HepG2 (cell line): Measurements from ENCODE around the gene OTUD7B. TPM values are rescaled to one million over a fixed set of nuclear protein-coding genes. Genes with fewer than 3 reads are reported as not detected.

Experiments
- HOXA3 ChIP-seq: sonication (generic); formaldehyde crosslinking; IDR thresholded peaks from 2 replicates; pipeline ENCODE4 v1.5.0; 2020; ENCODE audit warnings: missing genetic modification reagents
- KMT2B ChIP-seq: IDR thresholded peaks from 2 replicates; pipeline ENCODE4 v1.6.1; 2016; ENCODE audit warnings: missing genetic modification reagents, missing compliant biosample characterization
- MATR3 ChIP-seq: sonication (generic); formaldehyde crosslinking; IDR thresholded peaks from 2 replicates; pipeline ENCODE4 v1.4.0; 2020; ENCODE audit warnings: missing genetic modification reagents
- NFE2L1 ChIP-seq: sonication (generic); formaldehyde crosslinking; IDR thresholded peaks from 2 replicates; pipeline ENCODE4 v1.4.0; 2020; ENCODE audit warnings: missing genetic modification reagents, mild to moderate bottlenecking, borderline replicate concordance
- NFYC ChIP-seq: IDR thresholded peaks from 2 replicates; pipeline ENCODE4 v1.6.1; 2016; ENCODE audit warnings: missing genetic modification reagents, missing compliant biosample characterization
- PHF20 ChIP-seq: sonication (generic); formaldehyde crosslinking; IDR thresholded peaks from 2 replicates; pipeline ENCODE4 v1.5.0; 2020; ENCODE audit warnings: mild to moderate bottlenecking, missing genetic modification reagents
- TARDBP ChIP-seq: sonication (generic); formaldehyde crosslinking; IDR thresholded peaks from 2 replicates; pipeline ENCODE4 v1.8.0; 2022; ENCODE audit warnings: mild to moderate bottlenecking, missing genetic modification reagents
- TSC22D2 ChIP-seq: sonication (generic); formaldehyde crosslinking; IDR thresholded peaks from 2 replicates; pipeline ENCODE4 v1.5.1; 2020; ENCODE audit warnings: missing genetic modification reagents, mild to moderate bottlenecking, borderline replicate concordance
- ZFP36L1 ChIP-seq: sonication (generic); formaldehyde crosslinking; IDR thresholded peaks from 2 replicates; pipeline ENCODE4 v1.8.0; 2022; ENCODE audit warnings: mild to moderate bottlenecking, missing genetic modification reagents, moderate library complexity
- ZNF747 ChIP-seq: sonication (generic); formaldehyde crosslinking; IDR thresholded peaks from 2 replicates; pipeline ENCODE4 v1.8.1; 2023; ENCODE audit warnings: missing genetic modification reagents, mild to moderate bottlenecking, borderline replicate concordance
- ZNF75D ChIP-seq: sonication (generic); formaldehyde crosslinking; IDR thresholded peaks from 2 replicates; pipeline ENCODE4 v1.8.1; 2023; ENCODE audit warnings: missing genetic modification reagents, mild to moderate bottlenecking, borderline replicate concordance
- ZZZ3 ChIP-seq: sonication (generic); formaldehyde crosslinking; IDR thresholded peaks from 2 replicates; pipeline ENCODE4 v1.4.0; 2020; ENCODE audit warnings: missing genetic modification reagents, mild to moderate bottlenecking, borderline replicate concordance
- polyA plus RNA-seq, 8 experiments: library from polyadenylated mRNA; depleted of rRNA in 3 of 8; stranded (reverse) in 7 of 8; unstranded in 1 of 8; fragments of >200 nt; fragmentation: Illumina TruSeq in 4 of 8; extraction: Trizol in 4 of 8; gene quantifications; 2 replicates each; pipeline versions ENCODE4 v1.2.1 to v1.2.3, GENCODE V29; 2011 to 2016; ENCODE audit warnings: low read depth in 4 of 8, missing spikeins in 1 of 8, mixed read lengths in 1 of 8; ENCODE audit not compliant: insufficient read depth in 1 of 8
- total RNA-seq, 5 experiments: library from RNA; depleted of rRNA; stranded (reverse); fragments of >200 nt; fragmentation: Illumina TruSeq; extraction: Trizol; gene quantifications; 2 replicates each; pipeline ENCODE4 v1.2.3, GENCODE V29; 2016; ENCODE audit warnings: low read depth in 1 of 5
- TF ChIP-seq, protein P1 (sequence below): sonication (generic); formaldehyde crosslinking; IDR thresholded peaks from 2 replicates; pipeline ENCODE4 v1.4.0; 2020; ENCODE audit warnings: missing genetic modification reagents; ENCODE audit errors: not compliant biosample characterization
- TF ChIP-seq, protein P2 (sequence below): sonication (generic); formaldehyde crosslinking; conservative IDR thresholded peaks from 2 replicates; pipeline ENCODE4 v1.8.0; 2022; ENCODE audit warnings: mild to moderate bottlenecking, moderate library complexity, missing genetic modification reagents
- TF ChIP-seq, protein P3 (sequence below): IDR thresholded peaks from 2 replicates; pipeline ENCODE4 v1.6.1; 2016
- TF ChIP-seq, protein P4 (sequence below): sonication (generic); formaldehyde crosslinking; IDR thresholded peaks from 2 replicates; pipeline ENCODE4 v1.9.0; 2021; ENCODE audit warnings: missing genetic modification reagents, borderline replicate concordance
- TF ChIP-seq, protein P5 (sequence below): sonication (generic); formaldehyde crosslinking; IDR thresholded peaks from 2 replicates; pipeline ENCODE4 v1.9.0; 2021; ENCODE audit warnings: mild to moderate bottlenecking, missing genetic modification reagents

The OTUD7B gene
- total and polyA plus RNA-seq, 2 of the 13 experiments (the other 11 are each of a cell fraction or from before 2014, with no cell fraction given) = 5.1 to 11.2 TPM

DNA sequence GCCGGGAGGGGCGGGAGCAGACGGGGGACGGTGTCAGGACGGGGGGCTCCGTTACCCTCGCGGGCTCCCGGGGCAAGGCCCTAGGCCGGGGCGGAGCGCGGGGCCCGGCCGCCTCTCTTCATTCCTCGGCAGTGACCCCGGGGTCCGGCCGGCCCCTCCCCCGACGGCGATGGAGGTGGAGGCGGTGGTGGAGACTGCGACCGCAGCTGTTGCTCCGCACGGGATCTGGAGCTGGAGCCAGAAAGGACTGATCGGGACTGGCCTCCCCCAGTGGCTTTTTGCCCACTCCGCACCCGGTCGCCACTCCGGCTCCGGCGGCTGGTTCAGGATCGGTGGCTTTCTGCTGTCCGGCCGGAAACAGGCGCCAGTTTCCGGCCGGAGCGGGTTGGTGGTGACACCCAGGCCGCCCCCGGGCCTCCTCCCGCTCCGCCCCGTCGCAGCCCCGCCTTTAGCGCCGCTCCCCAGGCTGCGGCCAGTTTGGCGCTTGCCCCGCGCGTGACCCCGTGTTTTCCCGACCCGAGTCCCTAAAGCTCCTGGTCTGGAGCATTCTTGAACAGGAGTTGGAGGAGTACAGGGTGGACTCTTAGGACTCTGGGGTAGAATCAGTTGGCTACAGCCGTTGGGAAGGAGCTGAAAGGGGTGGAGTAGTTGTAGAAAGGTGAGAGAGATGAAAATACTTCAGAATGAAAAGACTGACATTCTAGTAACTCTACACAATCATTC is at the start of gene OTUD7B (continued):
- peak; percentile 71; the same call in 1 of the 2 replicates for TF ChIP-seq TARDBP (CRISPR knock-in tag)
- TF ChIP-seq, protein P1, sequence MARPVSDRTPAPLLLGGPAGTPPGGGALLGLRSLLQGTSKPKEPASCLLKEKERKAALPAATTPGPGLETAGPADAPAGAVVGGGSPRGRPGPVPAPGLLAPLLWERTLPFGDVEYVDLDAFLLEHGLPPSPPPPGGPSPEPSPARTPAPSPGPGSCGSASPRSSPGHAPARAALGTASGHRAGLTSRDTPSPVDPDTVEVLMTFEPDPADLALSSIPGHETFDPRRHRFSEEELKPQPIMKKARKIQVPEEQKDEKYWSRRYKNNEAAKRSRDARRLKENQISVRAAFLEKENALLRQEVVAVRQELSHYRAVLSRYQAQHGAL (CRISPR knock-in tag) = no peak
- TF ChIP-seq PHF20 (CRISPR knock-in tag) = peak; percentile 85
- TF ChIP-seq, protein P2, sequence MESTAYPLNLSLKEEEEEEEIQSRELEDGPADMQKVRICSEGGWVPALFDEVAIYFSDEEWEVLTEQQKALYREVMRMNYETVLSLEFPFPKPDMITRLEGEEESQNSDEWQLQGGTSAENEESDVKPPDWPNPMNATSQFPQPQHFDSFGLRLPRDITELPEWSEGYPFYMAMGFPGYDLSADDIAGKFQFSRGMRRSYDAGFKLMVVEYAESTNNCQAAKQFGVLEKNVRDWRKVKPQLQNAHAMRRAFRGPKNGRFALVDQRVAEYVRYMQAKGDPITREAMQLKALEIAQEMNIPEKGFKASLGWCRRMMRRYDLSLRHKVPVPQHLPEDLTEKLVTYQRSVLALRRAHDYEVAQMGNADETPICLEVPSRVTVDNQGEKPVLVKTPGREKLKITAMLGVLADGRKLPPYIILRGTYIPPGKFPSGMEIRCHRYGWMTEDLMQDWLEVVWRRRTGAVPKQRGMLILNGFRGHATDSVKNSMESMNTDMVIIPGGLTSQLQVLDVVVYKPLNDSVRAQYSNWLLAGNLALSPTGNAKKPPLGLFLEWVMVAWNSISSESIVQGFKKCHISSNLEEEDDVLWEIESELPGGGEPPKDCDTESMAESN = peak; percentile 76
- peak; percentile 32 for TF ChIP-seq NFYC (CRISPR knock-in tag)
- peak; percentile 86 for TF ChIP-seq HOXA3
- TF ChIP-seq KMT2B = peak; percentile 96
- TF ChIP-seq NFE2L1 (CRISPR knock-in tag) = no peak
- no peak for TF ChIP-seq ZFP36L1 (CRISPR knock-in tag)
- TF ChIP-seq MATR3 (CRISPR knock-in tag) = no peak
- TF ChIP-seq, protein P3, sequence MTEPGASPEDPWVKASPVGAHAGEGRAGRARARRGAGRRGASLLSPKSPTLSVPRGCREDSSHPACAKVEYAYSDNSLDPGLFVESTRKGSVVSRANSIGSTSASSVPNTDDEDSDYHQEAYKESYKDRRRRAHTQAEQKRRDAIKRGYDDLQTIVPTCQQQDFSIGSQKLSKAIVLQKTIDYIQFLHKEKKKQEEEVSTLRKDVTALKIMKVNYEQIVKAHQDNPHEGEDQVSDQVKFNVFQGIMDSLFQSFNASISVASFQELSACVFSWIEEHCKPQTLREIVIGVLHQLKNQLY (CRISPR knock-in tag) = peak; percentile 65; the same call in 1 of the 2 replicates
- TF ChIP-seq, protein P4, sequence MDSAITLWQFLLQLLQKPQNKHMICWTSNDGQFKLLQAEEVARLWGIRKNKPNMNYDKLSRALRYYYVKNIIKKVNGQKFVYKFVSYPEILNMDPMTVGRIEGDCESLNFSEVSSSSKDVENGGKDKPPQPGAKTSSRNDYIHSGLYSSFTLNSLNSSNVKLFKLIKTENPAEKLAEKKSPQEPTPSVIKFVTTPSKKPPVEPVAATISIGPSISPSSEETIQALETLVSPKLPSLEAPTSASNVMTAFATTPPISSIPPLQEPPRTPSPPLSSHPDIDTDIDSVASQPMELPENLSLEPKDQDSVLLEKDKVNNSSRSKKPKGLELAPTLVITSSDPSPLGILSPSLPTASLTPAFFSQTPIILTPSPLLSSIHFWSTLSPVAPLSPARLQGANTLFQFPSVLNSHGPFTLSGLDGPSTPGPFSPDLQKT (CRISPR knock-in tag) = no peak
- no peak for TF ChIP-seq ZNF75D
- TF ChIP-seq ZNF747 = 0 out of 2 replicates have a peak, but pooled peaks have one; percentile 44
- TF ChIP-seq, protein P5, sequence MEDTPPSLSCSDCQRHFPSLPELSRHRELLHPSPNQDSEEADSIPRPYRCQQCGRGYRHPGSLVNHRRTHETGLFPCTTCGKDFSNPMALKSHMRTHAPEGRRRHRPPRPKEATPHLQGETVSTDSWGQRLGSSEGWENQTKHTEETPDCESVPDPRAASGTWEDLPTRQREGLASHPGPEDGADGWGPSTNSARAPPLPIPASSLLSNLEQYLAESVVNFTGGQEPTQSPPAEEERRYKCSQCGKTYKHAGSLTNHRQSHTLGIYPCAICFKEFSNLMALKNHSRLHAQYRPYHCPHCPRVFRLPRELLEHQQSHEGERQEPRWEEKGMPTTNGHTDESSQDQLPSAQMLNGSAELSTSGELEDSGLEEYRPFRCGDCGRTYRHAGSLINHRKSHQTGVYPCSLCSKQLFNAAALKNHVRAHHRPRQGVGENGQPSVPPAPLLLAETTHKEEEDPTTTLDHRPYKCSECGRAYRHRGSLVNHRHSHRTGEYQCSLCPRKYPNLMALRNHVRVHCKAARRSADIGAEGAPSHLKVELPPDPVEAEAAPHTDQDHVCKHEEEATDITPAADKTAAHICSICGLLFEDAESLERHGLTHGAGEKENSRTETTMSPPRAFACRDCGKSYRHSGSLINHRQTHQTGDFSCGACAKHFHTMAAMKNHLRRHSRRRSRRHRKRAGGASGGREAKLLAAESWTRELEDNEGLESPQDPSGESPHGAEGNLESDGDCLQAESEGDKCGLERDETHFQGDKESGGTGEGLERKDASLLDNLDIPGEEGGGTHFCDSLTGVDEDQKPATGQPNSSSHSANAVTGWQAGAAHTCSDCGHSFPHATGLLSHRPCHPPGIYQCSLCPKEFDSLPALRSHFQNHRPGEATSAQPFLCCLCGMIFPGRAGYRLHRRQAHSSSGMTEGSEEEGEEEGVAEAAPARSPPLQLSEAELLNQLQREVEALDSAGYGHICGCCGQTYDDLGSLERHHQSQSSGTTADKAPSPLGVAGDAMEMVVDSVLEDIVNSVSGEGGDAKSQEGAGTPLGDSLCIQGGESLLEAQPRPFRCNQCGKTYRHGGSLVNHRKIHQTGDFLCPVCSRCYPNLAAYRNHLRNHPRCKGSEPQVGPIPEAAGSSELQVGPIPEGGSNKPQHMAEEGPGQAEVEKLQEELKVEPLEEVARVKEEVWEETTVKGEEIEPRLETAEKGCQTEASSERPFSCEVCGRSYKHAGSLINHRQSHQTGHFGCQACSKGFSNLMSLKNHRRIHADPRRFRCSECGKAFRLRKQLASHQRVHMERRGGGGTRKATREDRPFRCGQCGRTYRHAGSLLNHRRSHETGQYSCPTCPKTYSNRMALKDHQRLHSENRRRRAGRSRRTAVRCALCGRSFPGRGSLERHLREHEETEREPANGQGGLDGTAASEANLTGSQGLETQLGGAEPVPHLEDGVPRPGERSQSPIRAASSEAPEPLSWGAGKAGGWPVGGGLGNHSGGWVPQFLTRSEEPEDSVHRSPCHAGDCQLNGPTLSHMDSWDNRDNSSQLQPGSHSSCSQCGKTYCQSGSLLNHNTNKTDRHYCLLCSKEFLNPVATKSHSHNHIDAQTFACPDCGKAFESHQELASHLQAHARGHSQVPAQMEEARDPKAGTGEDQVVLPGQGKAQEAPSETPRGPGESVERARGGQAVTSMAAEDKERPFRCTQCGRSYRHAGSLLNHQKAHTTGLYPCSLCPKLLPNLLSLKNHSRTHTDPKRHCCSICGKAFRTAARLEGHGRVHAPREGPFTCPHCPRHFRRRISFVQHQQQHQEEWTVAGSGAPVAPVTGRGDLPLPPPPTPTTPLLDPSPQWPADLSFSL (CRISPR knock-in tag) = peak; percentile 69; the same call in 1 of the 2 replicates
- TF ChIP-seq ZZZ3 (CRISPR knock-in tag) = peak; percentile 64; the same call in 1 of the 2 replicates
- peak; percentile 71; the same call in 1 of the 2 replicates for TF ChIP-seq TSC22D2 (CRISPR knock-in tag)
